OCI-LY7 (cell line): ENCODE data around the gene PDXK. TPM values are rescaled to one million over a fixed set of nuclear protein-coding genes. Genes with fewer than 3 reads are reported as not detected.

Experiments
- BruUV-seq: library from RNA; stranded (reverse); fragments of 400-500 nt; replicated peaks from 2 replicates; lab custom pipeline; 2021; lab: Mats Ljungman, UMichigan
- CTCF ChIA-PET: fragments of 300-600 bp; sonication (Branson Sonifier 250); formaldehyde crosslinking; loops from one replicate; lab custom pipeline; 2022; ENCODE audit warnings: antibody characterized with exemption; ENCODE audit not compliant: unreplicated experiment; lab: Charles Lee
- POLR2A ChIA-PET: fragments of 300-600 bp; sonication (Branson Sonifier 250); formaldehyde crosslinking; loops from one replicate; lab custom pipeline; 2022; ENCODE audit warnings: antibody characterized with exemption; lab: Charles Lee
- DNase-seq: peaks from one replicate; pipeline ENCODE4 v3.0.0-alpha.2; 2015; ENCODE audit warnings: low spot score
- H2AFZ ChIP-seq: fragments of 200-600 bp; sonication (generic), shearing (Covaris generic); 2 replicates; pipeline ENCODE4 v1.6.1; 2014; ENCODE audit warnings: mild to moderate bottlenecking, antibody characterized with exemption, low read length, moderate library complexity
- H3K27ac ChIP-seq: fragments of 200-600 bp; sonication (generic); 2 replicates; pipeline ENCODE4 v1.5.1; 2014; ENCODE audit warnings: mixed run types, low read depth, mild to moderate bottlenecking, moderate library complexity, low read length, inconsistent platforms; ENCODE audit not compliant: poor library complexity, severe bottlenecking
- H3K36me3 ChIP-seq: fragments of 200-600 bp; sonication (generic); 2 replicates; pipeline ENCODE4 v1.6.1; 2014; ENCODE audit warnings: mild to moderate bottlenecking, antibody characterized with exemption, low read length, moderate library complexity, mixed read lengths; ENCODE audit not compliant: insufficient read depth
- H3K4me1 ChIP-seq: fragments of 200-600 bp; sonication (generic); 2 replicates; pipeline ENCODE4 v1.5.1; 2014; ENCODE audit warnings: mild to moderate bottlenecking, low read length; ENCODE audit not compliant: insufficient read depth, poor library complexity, severe bottlenecking
- H3K4me2 ChIP-seq: fragments of 200-600 bp; sonication (generic); 2 replicates; pipeline ENCODE4 v1.6.1; 2014; ENCODE audit warnings: mild to moderate bottlenecking, low read length
- H3K4me3 ChIP-seq: fragments of 200-600 bp; sonication (generic); 2 replicates; pipeline ENCODE4 v1.5.1; 2014; ENCODE audit warnings: mild to moderate bottlenecking, low read depth, low read length; ENCODE audit not compliant: poor library complexity, severe bottlenecking
- H3K79me2 ChIP-seq: fragments of 200-600 bp; sonication (generic); 2 replicates; pipeline ENCODE4 v1.6.1; 2016; ENCODE audit warnings: low read depth, mild to moderate bottlenecking, low read length, moderate library complexity, mixed read lengths; ENCODE audit not compliant: insufficient read depth
- H3K9me2 ChIP-seq: fragments of 200-600 bp; sonication (generic); 2 replicates; pipeline ENCODE4 v1.6.1; 2016; ENCODE audit warnings: mild to moderate bottlenecking, low read length, mixed read lengths; ENCODE audit not compliant: insufficient read depth
- H3K9me3 ChIP-seq: fragments of 200-600 bp; sonication (generic); 2 replicates; pipeline ENCODE4 v1.6.1; 2014; ENCODE audit warnings: mild to moderate bottlenecking, mixed run types, low read length, mixed read lengths
- H4K20me1 ChIP-seq: fragments of 200-600 bp; sonication (generic); 2 replicates; pipeline ENCODE4 v1.6.1; 2014; ENCODE audit warnings: mild to moderate bottlenecking, antibody characterized with exemption, low read length, moderate library complexity, mixed read lengths; ENCODE audit not compliant: insufficient read depth
- CTCF ChIP-seq: fragments of 200-600 bp; sonication (generic); conservative IDR thresholded peaks from 2 replicates; pipeline ENCODE4 v1.5.1; 2014; ENCODE audit warnings: mild to moderate bottlenecking, antibody characterized with exemption, low read length, moderate library complexity, mixed read lengths
- EZH2phosphoT487 ChIP-seq: fragments of 200-600 bp; sonication (generic); IDR thresholded peaks from 2 replicates; pipeline ENCODE4 v1.6.1; 2018; ENCODE audit warnings: low read depth, borderline replicate concordance, mild to moderate bottlenecking, mixed run types, antibody characterized with exemption, low read length, moderate library complexity, mixed read lengths
- intact Hi-C: fragments of 100-400 bp; cut with micrococcal nuclease; formaldehyde crosslinking; loops from one replicate; pipeline ENCODE4 v1.10.0; 2022; ENCODE audit not compliant: unreplicated experiment
- total RNA-seq, 2 experiments: library from RNA; depleted of rRNA in 1 of 2; stranded (reverse); fragments of >200 nt in 1 of 2; shearing (Covaris generic) in 1 of 2; gene quantifications; 2 replicates each; pipeline ENCODE4 v1.2.3, GENCODE V29; 2014 to 2022

PDXK gene
- total RNA-seq, 2 experiments from 2014 or later: 32.8 to 67.0 TPM

GRCh38 chr21:43699933-43700599 is 18.9 kb upstream of the PDXK start:
- H3K27ac ChIP-seq: no peak overlapping the region
- H3K4me1 ChIP-seq: no peaks in the 10 kb centered on the region
- no peaks in the 10 kb centered on the region for H3K9me3 ChIP-seq
- TF ChIP-seq EZH2phosphoT487: no peak
- no peak for TF ChIP-seq CTCF
- no peaks in the 10 kb centered on the region for H3K79me2 ChIP-seq
- intact Hi-C loops: no loop called here
- no peak overlapping the region for H3K4me3 ChIP-seq
- H3K4me2 ChIP-seq: no peak overlapping the region
- no peak for DNase-seq
- POLR2A ChIA-PET: interaction anchor here (0.6 kb wide), 1 partner anchor 17 kb away, joined by 3 read pairs; no protein-coding TSS in a partner anchor
- no peaks in the 10 kb centered on the region for H3K9me2 ChIP-seq
- no peaks in the 10 kb centered on the region for H4K20me1 ChIP-seq
- no TSS peak for BruUV-seq
- CTCF ChIA-PET: no interaction called here
- peaks cover 18% of the 10 kb centered on the region for H3K36me3 ChIP-seq
- no peak overlapping the region for H2AFZ ChIP-seq

GRCh38 chr21:43701936-43702784 is 16.8 kb upstream of the PDXK start:
- H3K4me3 ChIP-seq: no peak overlapping the region

More at GRCh38 chr21:43701936-43702784, 16.8 kb upstream of the PDXK start:
- DNase-seq: no peak
- no TSS peak for BruUV-seq
- H4K20me1 ChIP-seq: no peaks in the 10 kb centered on the region
- ChIA-PET POLR2A (no interaction called here), CTCF (no interaction called here)
- H2AFZ ChIP-seq: no peak overlapping the region
- no peak overlapping the region for H3K4me2 ChIP-seq
- H3K9me2 ChIP-seq: no peaks in the 10 kb centered on the region
- H3K36me3 ChIP-seq: no peaks in the 10 kb centered on the region; the same call in 1 of the 2 replicates
- H3K9me3 ChIP-seq: no peaks in the 10 kb centered on the region
- TF ChIP-seq EZH2phosphoT487: no peak
- no peak for TF ChIP-seq CTCF
- H3K4me1 ChIP-seq: no peaks in the 10 kb centered on the region
- intact Hi-C loops: no loop called here
- no peak overlapping the region for H3K27ac ChIP-seq
- no peaks in the 10 kb centered on the region for H3K79me2 ChIP-seq
